Vagina (tissue), 2 donors: ENCODE data around the gene KRTAP12-3. TPM values are rescaled to one million over a fixed set of nuclear protein-coding genes. Genes with fewer than 3 reads are reported as not detected.

ENCODE experiments used
- DNase-seq, 2 donors: peaks; one replicate each; pipeline ENCODE4 v3.0.0-alpha.2; 2017; ENCODE audit errors: extremely low spot score in 2 of 2
- H3K27ac ChIP-seq: fragments of 200-600 bp; sonication (generic); one replicate; pipeline ENCODE4 v1.5.1; 2019
- H3K27me3 ChIP-seq: fragments of 200-600 bp; sonication (generic); one replicate; pipeline ENCODE4 v1.5.1; 2019
- H3K36me3 ChIP-seq, 2 donors: fragments of 200-600 bp; sonication (generic); one replicate each; pipeline ENCODE4 v1.5.1; 2017 to 2019
- H3K4me1 ChIP-seq: fragments of 200-600 bp; sonication (generic); one replicate; pipeline ENCODE4 v1.5.1; 2019
- H3K4me3 ChIP-seq, 2 donors: fragments of 200-600 bp; sonication (generic); 1 replicate in 1 of 2; 2 replicates in 1 of 2; pipeline ENCODE4 v1.5.1; 2016 to 2019
- H3K9me3 ChIP-seq: fragments of 200-600 bp; sonication (generic); one replicate; pipeline ENCODE4 v1.5.1; 2019
- CTCF ChIP-seq, 3 experiments: fragments of 450-650 bp in 2 of 3; fragments of 200-600 bp in 1 of 3; sonication (generic) in 1 of 3; IDR thresholded peaks; one replicate each; pipeline ENCODE4 v1.5.1; 2017 to 2019; ENCODE audit warnings: antibody characterized with exemption in 3 of 3, mild to moderate bottlenecking in 2 of 3, moderate library complexity in 2 of 3
- POLR2A ChIP-seq, 2 donors: fragments of 450-650 bp; IDR thresholded peaks; one replicate each; pipeline ENCODE4 v1.6.1; 2017; ENCODE audit warnings: antibody characterized with exemption in 2 of 2, mild to moderate bottlenecking in 2 of 2, moderate library complexity in 2 of 2
- POLR2AphosphoS5 ChIP-seq, 2 donors: sonication (generic); formaldehyde crosslinking; IDR thresholded peaks; one replicate each; pipeline ENCODE4 v1.9.0; 2017; ENCODE audit warnings: antibody characterized with exemption in 2 of 2, mild to moderate bottlenecking in 2 of 2, low read depth in 1 of 2; ENCODE audit not compliant: insufficient read depth in 1 of 2
- intact Hi-C: fragments of 100-400 bp; cut with DNase I; formaldehyde crosslinking; loops from one replicate; pipeline ENCODE4 v1.15.1; 2023
- total RNA-seq: library from RNA; depleted of rRNA; stranded (reverse); fragments of >200 nt; gene quantifications from one replicate; pipeline ENCODE4 v1.2.3, GENCODE V29; 2016

KRTAP12-3 gene
- total RNA-seq, 1 donor from 2014 or later: not detected

DNA sequence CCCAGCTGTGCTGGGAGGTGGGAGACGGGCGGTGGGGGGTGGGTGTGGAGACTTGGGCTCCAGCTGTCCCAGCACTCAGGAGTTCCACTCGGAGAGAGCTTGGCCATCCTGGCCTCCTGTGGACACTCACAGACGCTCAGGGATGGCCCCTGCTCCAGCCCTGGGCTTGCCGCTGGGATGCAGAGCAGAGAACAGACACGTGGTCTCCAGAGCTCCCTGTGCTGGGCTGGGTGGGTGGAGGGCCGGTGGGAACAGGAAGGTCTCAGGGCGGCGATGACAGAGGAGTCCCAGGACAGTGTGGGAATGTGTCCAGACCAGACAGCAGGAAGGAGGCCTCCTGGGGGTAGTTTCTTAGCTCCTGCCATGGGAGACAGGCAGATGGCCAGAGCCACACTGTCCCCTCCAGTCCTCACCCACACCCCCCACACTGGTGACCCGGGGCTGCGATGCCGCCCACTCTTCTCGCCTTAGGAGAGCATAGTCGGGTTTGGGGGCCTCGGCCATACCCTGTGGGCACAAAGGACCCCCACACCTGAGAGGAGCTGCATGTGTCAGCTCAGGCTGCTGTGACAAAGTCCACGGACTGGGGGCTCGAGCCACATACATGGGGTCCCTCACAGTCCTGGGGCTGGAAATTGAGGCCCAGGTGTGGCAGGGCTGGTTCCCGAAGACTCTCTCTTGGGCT lies 28.9 kb upstream of the KRTAP12-3 start:
- DNase-seq: no peak
- H3K4me3 ChIP-seq: no peak overlapping the region
- H3K9me3 ChIP-seq: peaks cover 4% of the 10 kb centered on the region
- H3K4me1 ChIP-seq: no peaks in the 10 kb centered on the region
- no peak overlapping the region for H3K27ac ChIP-seq
- H3K36me3 ChIP-seq: no peaks in the 10 kb centered on the region
- intact Hi-C loops: no loop called here
- no peaks in the 10 kb centered on the region for H3K27me3 ChIP-seq
- no peak for TF ChIP-seq CTCF (IDR thresholded peaks at IDR 0.05)

GRCh38 chr21:44630440-44630839 lies 27.3 kb upstream of the KRTAP12-3 start:
- intact Hi-C loops: no loop called here
- Histone ChIP-seq H3K9me3 (no peaks in the 10 kb centered on the region), H3K4me3 (no peak overlapping the region), H3K4me1 (no peaks in the 10 kb centered on the region), H3K27me3 (no peaks in the 10 kb centered on the region), H3K36me3 (no peaks in the 10 kb centered on the region), H3K27ac (no peak overlapping the region)
- TF ChIP-seq CTCF (IDR thresholded peaks at IDR 0.05): no peak
- no peak for TF ChIP-seq POLR2AphosphoS5 (IDR thresholded peaks at IDR 0.05; ENCODE audit: insufficient read depth in 1 of 2, low read depth in 1 of 2)
- TF ChIP-seq POLR2A (IDR thresholded peaks at IDR 0.05): no peak
- DNase-seq: no peak

DNA sequence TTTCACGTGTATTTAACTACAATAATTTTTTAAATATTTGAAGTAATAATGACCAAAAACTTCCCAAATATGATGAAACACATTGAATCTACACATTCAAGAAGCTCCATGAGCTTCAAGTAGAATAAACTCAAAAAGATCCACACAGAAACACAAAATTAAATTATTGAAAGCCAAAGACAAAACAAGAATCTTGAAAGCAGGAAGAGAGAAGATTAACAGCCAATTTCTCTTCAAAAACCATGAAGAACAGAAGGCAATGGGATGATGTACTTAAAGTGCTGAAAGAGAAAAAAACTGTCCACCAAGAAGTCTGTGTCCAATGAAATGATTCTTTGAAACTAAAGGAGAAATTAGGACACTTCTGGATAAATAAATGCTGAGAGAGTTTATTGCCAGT lies 25.7 kb upstream of the KRTAP12-3 start:
- DNase-seq: no peak
- H3K27ac ChIP-seq: no peak overlapping the region
- no peaks in the 10 kb centered on the region for H3K36me3 ChIP-seq
- H3K4me1 ChIP-seq: no peaks in the 10 kb centered on the region
- no peak for TF ChIP-seq CTCF (IDR thresholded peaks at IDR 0.05)
- TF ChIP-seq POLR2A (IDR thresholded peaks at IDR 0.05): no peak
- no peak for TF ChIP-seq POLR2AphosphoS5 (IDR thresholded peaks at IDR 0.05; ENCODE audit: insufficient read depth in 1 of 2, low read depth in 1 of 2)
- intact Hi-C loops: no loop called here
- no peaks in the 10 kb centered on the region for H3K27me3 ChIP-seq
- H3K4me3 ChIP-seq: no peak overlapping the region
- no peaks in the 10 kb centered on the region for H3K9me3 ChIP-seq

GRCh38 chr21:44636209-44637017 lies 21.3 kb upstream of the KRTAP12-3 start:
- no peaks in the 10 kb centered on the region for H3K36me3 ChIP-seq
- no peaks in the 10 kb centered on the region for H3K27me3 ChIP-seq

More at GRCh38 chr21:44636209-44637017, 21.3 kb upstream of the KRTAP12-3 start:
- no peaks in the 10 kb centered on the region for H3K4me1 ChIP-seq
- peak; percentile 71 to 79 for DNase-seq
- no peaks in the 10 kb centered on the region for H3K9me3 ChIP-seq
- H3K27ac ChIP-seq: no peak overlapping the region
- no peak for TF ChIP-seq CTCF (IDR thresholded peaks at IDR 0.05)
- TF ChIP-seq POLR2AphosphoS5 (IDR thresholded peaks at IDR 0.05; ENCODE audit: insufficient read depth in 1 of 2, low read depth in 1 of 2): no peak
- TF ChIP-seq POLR2A (IDR thresholded peaks at IDR 0.05): no peak
- intact Hi-C loops: no loop called here
- H3K4me3 ChIP-seq: no peak overlapping the region
